ENCODE data around the gene CHEK1. TPM values are rescaled to one million over a fixed set of nuclear protein-coding genes. Genes with fewer than 3 reads are reported as not detected.
"Not testable (repeated sequence)": the region's sequence is repeated elsewhere in the genome, so short reads cannot be mapped to it uniquely, and the experiment has no call there.

Gene CHEK1
- 1 to 10 TPM; 2.0 to 2.8 (median 2.4) TPM for polyA plus RNA-seq

GRCh38 chr11:125624756-125625213 lies at the start of gene CHEK1:
CHEK1 (plus strand) TSS chr11:125625163; CDS start chr11:125626769, 1,606 bp downstream.
- H3K36me3 Mint-ChIP-seq = peaks cover 1 to 17% (median 5%) of the 10 kb centered on the region in 3 donors
- H3K4me1 Mint-ChIP-seq = peaks cover 21 to 27% of the 10 kb centered on the region in 2 donors
- H3K9me3 Mint-ChIP-seq = no peaks in the 10 kb centered on the region
- H3K4me3 Mint-ChIP-seq = peak within 1 kb of the TSS; percentile 95 to 100 (median 97)
- no peak for DNase-seq
- peak within 1 kb of the TSS; percentile 89 to 98 (median 96) for H3K27ac Mint-ChIP-seq
- H3K27me3 Mint-ChIP-seq (ENCODE audit: low read depth in 3 of 3) = peaks cover 5 to 11% (median 10%) of the 10 kb centered on the region in 3 donors

- not testable (repeated sequence) for H3K4me3 Mint-ChIP-seq; H3K4me1 Mint-ChIP-seq; H3K27ac Mint-ChIP-seq; DNase-seq; H3K27me3 Mint-ChIP-seq (ENCODE audit: low read depth in 3 of 3); H3K9me3 Mint-ChIP-seq
- H3K36me3 Mint-ChIP-seq = peaks cover 17 to 56% (median 33%) of the 10 kb centered on the region in 3 donors
Measured at GRCh38 chr11:125577181-125577580, 47.8 kb upstream of the CHEK1 start.

GRCh38 chr11:125578783-125579182 lies 46.2 kb upstream of the CHEK1 start:
- Mint-ChIP-seq H3K9me3 (no peaks in the 10 kb centered on the region), H3K4me1 (no peaks in the 10 kb centered on the region), H3K27ac (no peak overlapping the region), H3K4me3 (no peak overlapping the region), H3K27me3 (ENCODE audit: low read depth in 3 of 3) (no peaks in the 10 kb centered on the region), H3K36me3 (peaks cover 20 to 63% (median 42%) of the 10 kb centered on the region in 3 donors)
- DNase-seq = no peak

GRCh38 chr11:125579811-125580210 lies 45.2 kb upstream of the CHEK1 start:
- H3K4me1 Mint-ChIP-seq = no peaks in the 10 kb centered on the region
- no peak for DNase-seq
- no peak overlapping the region for H3K4me3 Mint-ChIP-seq
- H3K27me3 Mint-ChIP-seq (ENCODE audit: low read depth in 3 of 3) = no peaks in the 10 kb centered on the region
- H3K9me3 Mint-ChIP-seq = no peaks in the 10 kb centered on the region
- no peak overlapping the region for H3K27ac Mint-ChIP-seq
- H3K36me3 Mint-ChIP-seq = peaks cover 23 to 63% (median 49%) of the 10 kb centered on the region in 3 donors

GRCh38 chr11:125583496-125583895 lies 41.5 kb upstream of the CHEK1 start:
- H3K27ac Mint-ChIP-seq = peak overlapping the region in 2 of 6 donors; percentile 2 to 51
- H3K36me3 Mint-ChIP-seq = peaks cover 24 to 41% (median 28%) of the 10 kb centered on the region in 3 donors
- H3K27me3 Mint-ChIP-seq (ENCODE audit: low read depth in 3 of 3) = peaks cover 0 to 2% (median 0%) of the 10 kb centered on the region in 3 donors
- H3K4me1 Mint-ChIP-seq = no peaks in the 10 kb centered on the region
- no peaks in the 10 kb centered on the region for H3K9me3 Mint-ChIP-seq
- H3K4me3 Mint-ChIP-seq = no peak overlapping the region
- DNase-seq = no peak

GRCh38 chr11:125585487-125585886 lies 39.5 kb upstream of the CHEK1 start:
- no peaks in the 10 kb centered on the region for H3K9me3 Mint-ChIP-seq
- H3K4me1 Mint-ChIP-seq = no peaks in the 10 kb centered on the region
- H3K27ac Mint-ChIP-seq = no peak overlapping the region
- peaks cover 0 to 2% (median 0%) of the 10 kb centered on the region in 3 donors for H3K27me3 Mint-ChIP-seq (ENCODE audit: low read depth in 3 of 3)
- peaks cover 16 to 29% (median 21%) of the 10 kb centered on the region in 3 donors for H3K36me3 Mint-ChIP-seq
- no peak for DNase-seq
- no peak overlapping the region for H3K4me3 Mint-ChIP-seq

GRCh38 chr11:125586623-125587022 lies 38.3 kb upstream of the CHEK1 start:
- no peak overlapping the region for H3K27ac Mint-ChIP-seq
- H3K27me3 Mint-ChIP-seq (ENCODE audit: low read depth in 3 of 3) = peaks cover 0 to 2% (median under 1%) of the 10 kb centered on the region in 3 donors
- DNase-seq = no peak
- no peak overlapping the region for H3K4me3 Mint-ChIP-seq
- H3K4me1 Mint-ChIP-seq = peaks cover 5% of the 10 kb centered on the region in 2 donors
- peaks cover 16 to 25% (median 20%) of the 10 kb centered on the region in 3 donors for H3K36me3 Mint-ChIP-seq
- no peaks in the 10 kb centered on the region for H3K9me3 Mint-ChIP-seq

GRCh38 chr11:125587480-125587879 lies 37.5 kb upstream of the CHEK1 start:
- Mint-ChIP-seq H3K4me1 (peaks cover 13 to 14% of the 10 kb centered on the region in 2 donors), H3K27me3 (ENCODE audit: low read depth in 3 of 3) (peaks cover 5 to 6% (median 5%) of the 10 kb centered on the region in 3 donors), H3K36me3 (peaks cover 16 to 25% (median 17%) of the 10 kb centered on the region in 3 donors), H3K27ac (no peak overlapping the region), H3K9me3 (no peaks in the 10 kb centered on the region), H3K4me3 (no peak overlapping the region)
- no peak for DNase-seq

GRCh38 chr11:125588505-125588904 lies 36.5 kb upstream of the CHEK1 start:
- Mint-ChIP-seq H3K36me3 (peaks cover 9 to 16% (median 12%) of the 10 kb centered on the region in 3 donors), H3K4me1 (peaks cover 23 to 24% of the 10 kb centered on the region in 2 donors), H3K4me3 (no peak overlapping the region), H3K27me3 (ENCODE audit: low read depth in 3 of 3) (peaks cover 6 to 9% (median 8%) of the 10 kb centered on the region in 3 donors), H3K27ac (peak overlapping the region in 2 of 6 donors; percentile 28 to 39), H3K9me3 (no peaks in the 10 kb centered on the region)
- no peak for DNase-seq

GRCh38 chr11:125591649-125592304 lies 33.2 kb upstream of the CHEK1 start:
- H3K36me3 Mint-ChIP-seq = peaks cover 0 to 4% (median 4%) of the 10 kb centered on the region in 3 donors
- no peaks in the 10 kb centered on the region for H3K9me3 Mint-ChIP-seq
- H3K4me3 Mint-ChIP-seq = peak overlapping the region; percentile 91 to 95 (median 93)
- H3K4me1 Mint-ChIP-seq = peaks cover 36 to 54% of the 10 kb centered on the region in 2 donors
- H3K27ac Mint-ChIP-seq = peak overlapping the region; percentile 95 to 100 (median 98)
- no peak for DNase-seq
- peaks cover 6 to 9% (median 8%) of the 10 kb centered on the region in 3 donors for H3K27me3 Mint-ChIP-seq (ENCODE audit: low read depth in 3 of 3)

- H3K36me3 Mint-ChIP-seq = peaks cover 0 to 7% (median 4%) of the 10 kb centered on the region in 3 donors
- peak within 1 kb of the TSS; percentile 95 to 100 (median 98) for H3K27ac Mint-ChIP-seq
- H3K4me1 Mint-ChIP-seq = peaks cover 36 to 61% of the 10 kb centered on the region in 2 donors
Measured at GRCh38 chr11:125592305-125593113, 32.5 kb upstream of the CHEK1 start, which contains the start of gene STT3A. STT3A (plus strand) TSS chr11:125592852; CDS start chr11:125595916, 3,064 bp downstream.

GRCh38 chr11:125593114-125593820 lies 31.7 kb upstream of the CHEK1 start:
- no peak for DNase-seq
- peak overlapping the region; percentile 95 to 100 (median 98) for H3K27ac Mint-ChIP-seq

More at GRCh38 chr11:125592305-125593113, 32.5 kb upstream of the CHEK1 start, which contains the start of gene STT3A:
- H3K9me3 Mint-ChIP-seq = no peaks in the 10 kb centered on the region
- H3K4me3 Mint-ChIP-seq = peak within 1 kb of the TSS; percentile 91 to 95 (median 93)
- H3K27me3 Mint-ChIP-seq (ENCODE audit: low read depth in 3 of 3) = peaks cover 4 to 9% (median 8%) of the 10 kb centered on the region in 3 donors
- DNase-seq = peak; percentile 98 to 99 (median 99)

GRCh38 chr11:125594958-125595357 lies 30.0 kb upstream of the CHEK1 start:
- no peaks in the 10 kb centered on the region for H3K9me3 Mint-ChIP-seq
- peaks cover 4 to 9% (median 8%) of the 10 kb centered on the region in 3 donors for H3K27me3 Mint-ChIP-seq (ENCODE audit: low read depth in 3 of 3)
- peaks cover 0 to 12% (median 4%) of the 10 kb centered on the region in 3 donors for H3K36me3 Mint-ChIP-seq
- no peak for DNase-seq
- peak overlapping the region in 2 of 6 donors; percentile 24 to 72 for H3K27ac Mint-ChIP-seq
- peaks cover 36 to 63% of the 10 kb centered on the region in 2 donors for H3K4me1 Mint-ChIP-seq
- H3K4me3 Mint-ChIP-seq = peak overlapping the region in 2 of 5 donors; percentile 59 to 71

More at GRCh38 chr11:125593114-125593820, 31.7 kb upstream of the CHEK1 start:
- peak overlapping the region; percentile 91 to 95 (median 93) for H3K4me3 Mint-ChIP-seq
- peaks cover 4 to 9% (median 8%) of the 10 kb centered on the region in 3 donors for H3K27me3 Mint-ChIP-seq (ENCODE audit: low read depth in 3 of 3)
- peaks cover 0 to 7% (median 4%) of the 10 kb centered on the region in 3 donors for H3K36me3 Mint-ChIP-seq
- no peaks in the 10 kb centered on the region for H3K9me3 Mint-ChIP-seq
- H3K4me1 Mint-ChIP-seq = peaks cover 36 to 63% of the 10 kb centered on the region in 2 donors

Data from immature natural killer cell (primary cell).